Fibroblast of mammary gland (primary cell): ENCODE data around the gene MBTD1.
"Not testable (repeated sequence)": the region's sequence is repeated elsewhere in the genome, so short reads cannot be mapped to it uniquely, and the experiment has no call there.

Experiments
- DNase-seq: peaks from one replicate; pipeline ENCODE4 v3.0.0-alpha.2; 2010; ENCODE audit warnings: low read depth
- H3K4me3 ChIP-seq: 2 replicates; pipeline ENCODE4 v1.5.1; 2011; ENCODE audit warnings: low read depth, mild to moderate bottlenecking, low read length, moderate library complexity; ENCODE audit not compliant: control insufficient read depth
- CTCF ChIP-seq: conservative IDR thresholded peaks from 2 replicates; pipeline ENCODE4 v1.5.1; 2011; ENCODE audit warnings: low read depth, low read length, inconsistent platforms; ENCODE audit not compliant: control insufficient read depth, insufficient read depth

MBTD1 gene

GRCh38 chr17:51279183-51279582, 19.3 kb upstream of the MBTD1 start:
- TF ChIP-seq CTCF, result no peak
- no peak for DNase-seq
- H3K4me3 ChIP-seq, result no peak overlapping the region

GRCh38 chr17:51275381-51275780, 15.5 kb upstream of the MBTD1 start:
- H3K4me3 ChIP-seq, result no peak overlapping the region
- peak; percentile 55 for DNase-seq
- TF ChIP-seq CTCF, result no peak

- TF ChIP-seq CTCF, result no peak
- H3K4me3 ChIP-seq, result no peak overlapping the region
- DNase-seq, result no peak
Observed at GRCh38 chr17:51272812-51273211, 13.0 kb upstream of the MBTD1 start.

- DNase-seq, result no peak
- no peak for TF ChIP-seq CTCF
- H3K4me3 ChIP-seq, result no peak overlapping the region
Observed at GRCh38 chr17:51270636-51271035, 10.8 kb upstream of the MBTD1 start.

- no peak overlapping the region for H3K4me3 ChIP-seq
- DNase-seq, result no peak
- no peak for TF ChIP-seq CTCF
Observed at GRCh38 chr17:51269991-51270390, 10.1 kb upstream of the MBTD1 start.

GRCh38 chr17:51264466-51264865, 4.6 kb upstream of the MBTD1 start:
- DNase-seq, H3K4me3 ChIP-seq: not testable (repeated sequence)

GRCh38 chr17:51263006-51263405, 3.2 kb upstream of the MBTD1 start:
- DNase-seq, result no peak
- no peak overlapping the region for H3K4me3 ChIP-seq
- no peak for TF ChIP-seq CTCF
